ENCODE results near the gene APPBP2.
A peak's percentile ranks its signal among the peaks of the same experiment; 100 is the strongest.
"Not testable (repeated sequence)": the region's sequence is repeated elsewhere in the genome, so short reads cannot be mapped to it uniquely, and the experiment has no call there.

Gene APPBP2

DNA sequence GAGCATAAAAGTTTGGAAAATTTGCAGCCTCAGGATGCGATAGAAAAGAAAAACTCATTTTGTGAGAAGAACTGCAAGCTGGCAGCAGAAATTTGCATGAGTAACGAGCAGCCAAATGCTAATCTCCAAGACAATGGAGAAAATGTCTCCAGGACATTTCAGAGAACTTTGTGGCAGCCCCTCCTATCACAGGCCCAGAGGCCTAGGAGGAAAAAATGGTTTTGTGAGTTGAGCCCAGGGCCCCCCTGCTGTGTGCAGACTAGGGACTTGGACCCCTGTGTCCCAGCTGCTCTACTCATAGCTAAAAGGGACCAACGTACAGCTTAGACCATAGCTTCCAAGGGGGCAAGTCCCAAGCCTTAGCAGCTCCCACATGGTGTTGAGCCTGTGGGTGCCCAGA is 34.3 kb downstream of the APPBP2 start:
- no peak for DNase-seq

DNA sequence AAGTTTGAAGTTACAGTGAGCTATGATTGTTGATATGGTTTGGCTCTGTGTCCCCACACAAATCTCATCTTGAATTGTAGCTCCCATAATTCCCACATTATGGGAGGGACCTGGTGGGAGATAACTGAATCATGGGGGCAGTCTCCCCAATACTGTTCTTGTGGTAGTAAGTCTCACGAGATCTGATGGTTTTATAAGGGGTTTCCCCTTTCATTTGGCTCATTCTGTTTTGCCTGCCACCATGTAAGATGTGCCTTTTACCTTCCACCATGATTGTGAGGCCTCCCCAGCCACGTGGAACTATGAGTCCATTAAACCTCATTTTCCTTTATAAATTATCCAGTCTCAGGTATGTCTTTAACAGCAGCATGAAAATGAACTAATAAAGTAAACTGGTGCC is 35.4 kb downstream of the APPBP2 start:
- DNase-seq = not testable (repeated sequence)

DNA sequence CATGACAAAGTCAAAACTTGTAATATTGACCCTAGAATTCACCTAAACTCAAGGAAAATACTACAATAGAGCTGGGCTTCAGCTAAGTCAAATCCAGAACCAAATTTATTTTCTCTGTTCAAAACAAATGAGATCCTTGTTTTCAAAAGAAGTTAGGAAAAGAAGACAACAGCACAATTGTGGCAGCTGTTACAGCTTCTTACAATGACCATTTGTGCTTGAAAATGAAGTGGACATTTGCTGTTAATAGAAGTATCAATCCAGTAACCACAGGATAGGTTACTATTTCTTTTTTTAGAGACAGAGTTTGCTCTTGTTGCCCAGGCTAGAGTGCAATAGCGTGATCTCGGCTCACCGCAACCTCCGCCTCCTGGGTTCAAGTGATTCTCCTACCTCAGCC is 44.4 kb downstream of the APPBP2 start:
- no peak for DNase-seq

DNA sequence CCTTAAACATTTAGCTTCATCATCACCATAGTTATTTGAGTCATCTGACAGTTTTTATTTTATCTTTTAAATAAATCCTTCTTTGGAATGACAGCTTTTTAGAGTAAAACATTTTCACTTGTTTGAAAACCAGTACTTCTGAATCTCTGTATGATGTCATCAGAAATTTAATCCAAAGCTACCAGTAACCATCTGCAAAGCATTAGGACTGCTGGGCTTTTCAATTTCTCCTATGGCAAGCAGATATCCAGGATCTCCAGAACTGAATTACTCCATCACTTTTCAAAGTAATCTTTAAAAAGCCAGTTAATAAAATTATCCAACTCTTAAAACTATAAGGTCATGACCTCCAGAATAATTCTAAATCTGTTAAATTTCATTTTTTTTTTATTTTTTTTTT is 52.3 kb downstream of the APPBP2 start:
- DNase-seq = no peak

DNA sequence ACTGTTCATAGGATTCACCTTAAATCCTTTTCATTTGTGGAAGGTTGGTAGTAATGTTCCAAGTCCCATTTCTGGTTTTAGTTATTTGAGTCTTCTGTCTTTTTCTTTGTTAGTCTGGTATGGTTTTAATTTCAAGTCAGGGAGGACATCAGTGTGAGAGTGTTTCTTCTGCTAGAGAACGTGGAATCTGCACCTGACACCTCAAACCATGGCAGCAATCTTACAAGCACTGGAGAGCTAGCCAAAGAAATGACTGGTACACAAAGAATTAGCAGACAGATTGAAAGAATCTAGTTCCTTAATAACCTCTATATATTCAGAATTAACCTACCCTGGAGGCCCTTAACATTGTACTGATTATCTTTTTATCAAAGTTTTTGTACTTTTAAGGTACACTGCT is 53.6 kb downstream of the APPBP2 start:
- no peak for DNase-seq

DNA sequence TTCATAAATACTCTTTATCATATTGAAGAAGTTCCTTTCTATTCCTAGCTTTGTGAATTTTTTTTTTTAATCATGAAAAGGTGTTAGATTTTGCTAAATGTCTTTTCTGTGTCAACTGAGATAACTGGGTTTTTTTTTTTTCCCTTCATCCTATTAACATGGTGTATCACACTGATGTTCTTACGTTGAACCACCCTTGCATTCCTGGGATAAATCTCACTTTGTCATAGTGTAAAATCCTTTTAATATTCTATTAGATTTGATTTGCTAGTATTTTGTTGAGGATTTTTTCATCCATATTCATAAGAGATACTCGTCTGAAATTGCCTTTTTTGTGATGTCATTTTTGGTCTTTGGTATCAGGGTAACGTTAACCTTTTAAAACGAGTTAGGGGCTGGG is 54.6 kb downstream of the APPBP2 start:
- DNase-seq = no peak

DNA sequence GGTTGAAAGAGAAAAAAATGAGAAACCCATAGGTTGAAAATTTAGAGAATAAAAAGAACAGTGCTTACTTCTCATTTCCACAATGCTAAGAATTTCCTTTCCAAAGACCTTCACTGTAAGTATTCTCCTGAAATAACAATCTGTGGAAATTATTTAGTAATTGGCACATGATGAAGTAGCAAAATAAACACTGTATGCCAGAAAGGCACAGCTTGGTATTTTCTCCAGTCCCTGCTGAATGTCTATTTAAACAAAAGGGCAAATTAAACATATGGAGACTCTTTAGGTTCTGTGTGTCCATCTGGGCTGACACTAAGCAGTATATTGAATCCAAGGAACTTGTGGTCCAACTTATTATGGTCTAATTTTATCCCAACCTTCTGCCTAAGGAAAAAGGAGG is 57.7 kb downstream of the APPBP2 start:
- DNase-seq = no peak

DNA sequence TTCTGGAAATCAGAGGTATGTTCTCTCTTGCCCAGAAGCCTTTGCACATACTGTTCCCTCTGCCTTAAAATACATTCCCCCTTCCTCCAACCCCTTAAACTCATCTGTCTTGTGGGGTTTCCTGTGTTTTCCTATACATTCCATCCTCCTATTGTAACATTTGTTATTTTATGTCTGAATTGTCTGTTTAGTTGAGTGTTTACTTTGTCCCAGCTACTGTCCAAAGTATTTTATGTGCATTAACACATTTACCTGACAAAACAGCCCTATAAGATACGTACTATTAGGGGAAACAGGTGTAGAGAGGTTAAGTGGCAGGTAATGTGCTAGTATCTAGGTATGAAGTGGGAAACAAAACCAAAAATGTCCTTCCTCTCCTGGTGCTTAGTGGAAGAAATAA is 61.7 kb downstream of the APPBP2 start:
- DNase-seq = no peak

DNA sequence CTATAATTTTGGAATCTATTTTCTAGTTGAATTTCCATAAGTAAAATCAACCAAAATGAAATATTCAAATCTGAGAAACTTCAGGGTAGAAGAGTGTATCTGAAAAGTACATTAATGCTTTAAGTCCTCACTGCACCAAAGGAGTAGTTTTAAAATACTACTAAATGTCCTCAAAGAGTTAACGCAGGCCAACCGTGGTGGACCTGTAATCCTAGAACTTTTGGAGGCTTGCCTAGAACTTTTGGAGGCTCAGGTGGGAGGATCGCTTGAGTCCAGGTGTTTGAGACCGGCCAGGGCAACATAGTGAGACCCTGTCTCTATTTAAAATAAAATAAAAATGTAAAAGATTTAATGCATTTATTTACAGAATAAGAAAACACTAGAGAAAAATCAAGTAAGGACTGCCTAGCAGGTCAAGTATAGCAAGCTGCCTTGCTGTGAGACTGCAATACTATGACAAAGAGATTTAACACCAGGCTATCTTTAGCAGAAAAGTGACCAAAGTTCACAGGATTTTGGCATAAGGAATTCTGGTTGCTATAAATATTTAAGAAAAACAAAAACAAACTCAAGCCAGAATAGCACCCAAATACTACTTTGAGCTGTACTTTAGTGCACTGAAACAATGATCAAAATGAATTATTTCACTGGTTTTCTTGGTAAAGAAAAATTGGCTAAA is 62.7 kb downstream of the APPBP2 start:
- no peak for DNase-seq

DNA sequence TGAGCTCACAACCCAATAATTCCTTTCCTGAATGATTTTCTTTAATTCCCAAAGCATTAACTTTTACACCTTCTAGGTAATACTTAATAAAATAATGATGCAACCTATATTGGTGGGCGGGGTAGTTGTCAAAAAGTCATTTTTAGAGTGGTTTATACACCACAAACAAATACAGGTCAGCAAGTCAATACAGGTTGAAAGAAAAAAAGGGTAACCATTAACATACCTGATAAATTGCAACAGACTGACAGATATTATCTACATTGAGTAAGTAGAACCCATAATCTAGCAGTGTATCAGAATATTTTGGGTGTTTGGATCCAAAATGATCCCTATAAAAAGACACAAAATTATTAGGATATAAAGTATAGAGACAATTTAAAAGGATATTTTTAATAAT is 64.5 kb downstream of the APPBP2 start:
- DNase-seq = no peak

DNA sequence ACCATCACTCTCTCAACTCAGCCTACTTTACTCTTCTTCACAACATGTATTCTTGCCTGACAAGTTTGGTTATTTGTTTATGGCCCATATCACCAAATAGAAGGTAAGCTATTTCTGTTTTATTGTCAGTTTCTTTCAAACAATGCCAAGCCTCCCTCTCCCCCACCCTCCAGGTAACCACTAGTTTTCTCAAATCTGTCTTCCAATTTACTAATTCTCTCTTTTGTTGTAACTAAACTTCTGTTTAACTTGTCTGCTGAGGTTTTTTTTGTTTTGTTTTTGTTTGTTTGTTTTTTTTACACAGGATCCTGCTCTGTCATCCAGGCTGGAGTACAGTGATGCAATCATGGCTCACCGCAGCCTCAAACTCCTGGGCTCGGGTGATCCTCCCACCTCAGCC is 68.9 kb downstream of the APPBP2 start:
- DNase-seq = no peak

DNA sequence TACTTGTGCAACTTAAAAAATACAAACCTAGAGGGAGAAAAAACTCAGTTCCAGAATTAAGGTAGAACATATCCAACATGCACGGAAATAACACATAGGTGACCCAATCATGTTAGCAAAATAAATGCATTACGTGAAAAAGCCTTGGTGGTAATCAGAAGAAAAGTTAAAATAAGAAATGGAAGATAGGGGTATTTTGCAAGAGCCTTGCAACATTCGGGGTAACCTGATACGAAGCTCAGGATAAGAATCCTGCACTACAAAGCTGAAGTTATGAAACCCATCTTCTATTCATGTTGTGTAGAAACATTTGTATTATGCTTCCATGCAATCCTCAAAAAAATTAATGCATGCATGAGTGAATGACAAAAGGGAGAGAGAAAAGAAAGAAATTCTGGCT is 70.7 kb downstream of the APPBP2 start:
- DNase-seq = no peak

DNA sequence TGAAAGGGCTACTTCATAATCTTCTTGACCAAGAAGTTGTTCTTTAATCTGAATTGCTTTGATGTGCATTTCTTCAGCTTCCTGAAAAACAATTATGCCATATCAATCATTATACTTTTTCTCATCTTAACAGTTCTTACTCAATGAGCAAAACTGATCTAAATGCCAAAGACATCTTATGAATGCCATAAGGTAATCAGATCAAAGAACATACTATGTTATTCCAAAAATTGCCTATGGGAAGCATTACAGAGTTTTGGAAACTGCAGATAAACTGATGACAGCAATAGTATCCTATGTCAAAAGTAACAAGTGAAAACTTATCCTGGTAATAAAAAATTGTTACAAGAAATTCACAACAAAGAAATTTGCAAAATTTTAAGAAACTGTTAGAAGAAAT is 74.1 kb downstream of the APPBP2 start:
- no peak for DNase-seq

DNA sequence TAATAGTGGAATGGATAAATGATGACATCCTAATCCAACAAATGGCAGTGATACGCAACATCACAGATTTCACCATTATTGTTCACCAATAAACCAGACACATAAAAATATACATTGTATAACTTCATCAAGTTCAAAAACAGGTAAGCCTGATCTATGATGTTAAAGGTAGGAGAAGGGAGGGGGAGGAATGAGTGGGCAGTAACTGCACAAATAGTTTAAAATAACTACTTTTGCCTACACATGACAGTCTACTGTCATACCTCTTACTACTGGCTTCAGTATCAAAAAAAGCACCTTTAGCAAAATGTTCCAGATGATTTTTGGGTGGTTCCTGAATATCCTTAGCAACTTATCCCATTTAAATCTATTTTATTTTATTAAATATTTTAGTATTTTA is 75.0 kb downstream of the APPBP2 start:
- DNase-seq = no peak

DNA sequence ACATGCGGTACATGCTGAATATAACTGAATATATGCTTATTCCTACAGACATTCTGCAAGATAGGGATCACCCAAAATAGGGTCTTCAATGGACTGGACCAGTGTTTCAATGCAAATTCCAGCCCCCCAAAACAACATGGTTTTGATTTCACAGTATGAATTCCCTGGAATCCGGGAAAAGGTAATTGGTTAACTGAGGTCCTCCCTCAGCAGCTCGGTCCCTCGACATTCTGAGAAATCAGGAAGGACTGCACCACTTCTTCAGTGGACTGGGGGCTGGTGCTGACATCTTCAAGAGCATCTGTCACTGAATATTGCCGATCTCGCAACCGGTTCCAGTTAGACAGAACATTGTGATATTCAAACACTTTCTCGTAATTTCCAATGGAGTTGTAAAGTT is 78.7 kb downstream of the APPBP2 start:
- DNase-seq = no peak

DNA sequence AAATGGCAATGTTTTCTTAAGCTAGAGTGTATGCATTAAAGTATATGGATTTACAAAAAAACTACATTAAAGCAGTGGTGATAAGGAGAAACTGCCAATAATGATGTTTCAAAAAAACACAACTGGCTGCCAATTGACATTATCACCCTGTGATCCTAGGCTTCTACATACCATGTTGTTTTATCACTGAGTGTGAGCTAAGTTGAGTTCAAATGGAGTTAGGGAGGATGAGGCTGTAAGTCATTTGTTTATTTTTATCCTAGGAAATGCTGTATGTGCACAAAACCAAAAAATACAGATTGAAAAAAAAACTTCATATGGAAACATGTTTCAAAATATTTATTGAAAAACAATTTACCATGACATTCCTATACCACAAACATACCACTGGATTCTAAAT is 80.9 kb downstream of the APPBP2 start:
- no peak for DNase-seq

DNA sequence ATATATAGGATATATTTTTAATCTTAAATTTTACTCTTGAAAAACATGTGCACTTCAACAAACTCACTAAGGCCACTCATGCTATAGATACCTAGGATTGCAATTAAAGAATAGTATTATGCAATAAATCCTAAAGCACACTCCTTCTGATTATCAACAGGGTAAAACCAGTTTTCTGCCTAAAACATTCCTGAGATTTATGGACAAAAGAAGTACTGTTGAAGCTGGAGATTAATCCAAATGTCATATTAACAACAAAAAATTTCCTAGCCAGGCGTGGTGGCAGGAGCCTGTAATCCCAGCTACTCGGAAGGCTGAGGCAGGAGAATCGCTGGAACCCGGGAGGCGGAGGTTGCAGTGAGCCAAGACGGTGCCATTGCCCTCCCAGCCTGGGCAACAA is 82.3 kb downstream of the APPBP2 start:
- DNase-seq = no peak

DNA sequence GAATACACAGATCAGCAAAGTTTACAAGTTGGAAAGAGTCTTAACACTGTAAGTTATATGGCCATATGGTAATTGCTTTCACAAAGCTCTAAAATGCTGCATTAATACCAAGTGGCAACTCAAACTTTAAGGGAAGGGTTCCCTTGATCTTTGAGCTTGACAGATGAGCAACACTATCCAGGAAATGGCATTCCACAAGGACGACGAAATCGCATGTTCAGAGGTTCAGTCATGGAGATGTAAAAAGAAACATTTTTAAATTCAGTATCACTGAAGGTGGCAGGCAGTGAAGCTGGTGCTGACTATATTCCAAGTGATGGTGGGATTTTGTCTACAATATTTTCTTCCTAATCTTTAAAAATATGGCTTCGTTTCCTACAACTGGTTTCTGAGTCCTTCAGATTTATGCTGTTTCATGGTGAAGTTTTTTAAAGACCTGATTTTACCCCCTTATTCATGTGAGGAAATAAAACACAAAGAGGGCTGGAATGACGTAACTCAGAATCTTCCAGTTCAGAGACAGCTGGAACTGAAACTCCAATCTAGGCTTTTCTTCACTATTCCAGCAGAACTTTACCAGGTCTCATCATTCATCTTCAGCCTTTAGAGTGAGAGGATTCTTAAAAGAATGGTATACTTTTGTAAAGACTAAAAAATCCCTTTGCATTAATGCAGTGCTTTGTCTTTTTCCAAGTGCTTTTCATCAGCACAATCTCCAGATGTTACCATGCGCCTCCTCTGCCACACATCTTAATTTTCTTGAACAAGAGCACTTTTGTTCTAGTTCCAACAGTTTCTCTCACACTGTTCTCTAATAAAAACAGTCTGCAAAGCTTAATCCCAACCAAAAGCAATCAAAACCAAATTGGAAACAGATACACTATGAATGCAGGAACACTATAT is 83.5 kb downstream of the APPBP2 start:
- DNase-seq = no peak

DNA sequence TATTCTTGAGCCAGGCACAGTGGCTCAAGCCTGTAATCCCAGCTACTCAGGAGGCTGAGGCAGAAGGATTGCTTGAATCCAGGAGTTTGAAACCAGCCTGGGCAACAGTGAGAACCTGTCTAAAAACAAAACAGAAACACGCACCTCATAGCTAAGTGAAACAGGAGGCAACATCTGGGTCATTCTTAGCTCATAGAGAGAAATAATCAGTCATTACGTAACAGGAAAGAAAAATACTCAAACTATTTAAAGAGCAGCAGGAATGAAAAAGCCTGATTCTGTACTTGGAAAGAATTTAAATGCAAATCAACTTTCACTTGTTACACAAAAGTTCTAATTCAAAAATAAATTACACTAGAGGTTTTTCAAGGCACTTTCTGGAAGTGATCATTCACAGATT is 86.5 kb downstream of the APPBP2 start:
- no peak for DNase-seq

DNA sequence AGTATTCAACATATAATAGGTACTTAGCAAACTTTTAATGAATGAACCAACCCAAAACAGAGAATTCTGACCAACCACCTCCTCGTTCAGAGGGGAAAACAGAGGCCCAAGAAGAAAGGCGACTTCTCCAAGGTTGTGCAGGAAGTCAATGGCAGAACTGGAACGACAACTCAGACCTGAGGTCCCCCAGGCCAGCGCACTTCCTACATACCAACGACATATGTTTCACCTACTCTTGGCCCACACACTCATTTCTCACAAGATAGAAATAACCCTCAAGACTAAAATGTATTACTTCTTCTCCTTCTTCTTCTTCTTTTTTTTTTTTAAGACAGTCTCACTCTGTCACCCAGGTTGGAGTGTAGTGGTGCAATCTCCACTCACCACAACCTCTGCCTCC is 89.4 kb downstream of the APPBP2 start:
- DNase-seq = no peak

DNA sequence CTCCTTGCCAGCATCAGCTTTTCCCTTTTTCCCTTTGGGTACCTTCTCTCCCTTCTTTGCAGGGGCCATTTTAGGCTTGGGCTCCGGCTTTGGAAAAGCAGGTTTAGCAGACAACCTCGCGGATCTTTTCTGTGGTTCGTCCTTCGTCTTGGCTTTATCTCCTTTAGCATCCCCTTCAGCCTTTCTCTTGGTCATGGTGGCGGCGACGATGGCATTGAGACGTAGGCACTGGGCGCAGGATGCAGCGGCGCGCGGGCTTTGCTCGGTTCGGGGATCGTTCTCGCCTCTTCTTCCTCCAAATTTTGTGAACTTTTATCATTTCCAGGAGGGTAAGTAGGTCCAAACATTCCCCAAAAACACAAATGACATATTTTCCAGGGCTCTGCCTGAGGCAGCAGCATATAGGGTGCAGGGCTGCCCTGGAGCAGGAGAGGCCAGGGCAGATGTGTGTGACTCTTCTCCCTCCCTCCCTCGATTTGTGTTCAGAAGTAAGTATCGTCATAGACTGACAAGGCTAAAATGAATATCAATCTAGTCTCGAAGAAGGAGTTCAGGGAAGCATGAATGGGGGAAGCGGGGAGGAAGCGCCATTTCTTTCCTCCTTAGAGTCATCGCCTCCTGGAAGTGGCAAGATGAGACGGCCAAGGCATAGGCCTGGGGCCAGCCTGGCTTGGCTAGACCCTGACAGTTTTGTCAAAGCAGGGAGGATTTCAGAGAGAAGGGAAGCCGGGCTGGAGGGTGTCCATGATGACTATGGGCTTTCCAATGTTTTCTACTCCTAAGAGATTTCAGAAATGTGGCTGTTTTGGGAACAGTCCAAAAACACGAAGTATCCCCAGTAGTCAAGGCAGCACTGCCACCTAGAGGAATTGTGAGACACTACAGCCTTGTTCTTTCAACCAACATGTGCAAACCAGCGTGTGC is 90.5 kb downstream of the APPBP2 start:
- DNase-seq = peak; percentile 72

DNA sequence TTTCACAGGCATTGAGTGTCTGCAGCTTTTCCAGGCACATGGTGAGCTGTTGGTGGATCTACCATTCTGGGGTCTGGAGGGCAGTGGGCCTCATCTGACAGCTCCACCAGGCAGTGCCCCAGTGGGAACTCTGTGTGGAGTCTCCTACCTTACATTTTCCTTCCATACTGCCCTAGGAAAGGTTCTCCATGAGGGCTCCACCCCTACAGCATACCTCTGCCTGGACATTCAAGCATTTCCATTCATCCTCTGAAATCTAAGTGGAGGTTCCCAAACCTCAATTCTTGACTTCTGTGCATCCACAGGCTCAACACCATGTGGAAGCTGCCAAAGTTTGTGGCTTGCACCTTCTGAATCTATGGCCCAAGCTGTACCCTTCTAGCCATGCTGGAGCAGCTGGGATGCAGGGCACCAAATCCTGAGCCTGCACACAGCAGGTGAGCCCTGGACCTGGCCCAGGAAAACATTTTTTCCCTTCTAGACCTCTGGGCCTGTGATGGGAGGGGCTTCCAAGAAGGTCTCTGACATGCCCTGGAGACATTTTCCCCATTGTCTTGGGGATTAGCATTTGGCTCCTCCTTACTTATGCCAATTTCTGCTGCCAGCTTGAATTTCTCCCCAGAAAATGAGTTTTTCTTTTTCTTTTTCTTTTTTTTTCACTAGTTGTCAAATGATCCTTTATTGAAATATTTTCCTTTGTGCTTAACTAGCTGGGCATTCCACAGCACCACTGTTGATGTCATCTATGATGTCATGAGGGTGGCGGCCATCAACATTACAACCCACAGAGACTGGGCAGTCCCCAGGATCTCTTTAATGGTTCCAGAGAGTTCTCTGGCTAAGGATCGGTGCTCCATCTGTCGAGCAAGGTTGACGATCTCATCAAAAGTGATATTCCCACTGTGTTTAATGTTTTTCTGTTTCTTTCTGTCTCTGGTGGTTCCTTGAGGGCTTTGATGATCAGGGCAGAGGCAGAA is 92.7 kb downstream of the APPBP2 start:
- DNase-seq = not testable (repeated sequence)

All from NCI-H345 (cell line).